GM19324 (cell line): ENCODE data around the gene PPFIA3.

Experiments
- ATAC-seq: cut with Tn5 transposase; IDR thresholded peaks from one replicate; pipeline ENCODE4 v1.9.1; 2021; ENCODE audit warnings: mild to moderate bottlenecking, moderate library complexity; ENCODE audit not compliant: unreplicated experiment, low FRiP score

The PPFIA3 gene

GRCh38 chr19:49101160-49101559 lies 18.2 kb upstream of the PPFIA3 start:
- ATAC-seq = no peak

DNA sequence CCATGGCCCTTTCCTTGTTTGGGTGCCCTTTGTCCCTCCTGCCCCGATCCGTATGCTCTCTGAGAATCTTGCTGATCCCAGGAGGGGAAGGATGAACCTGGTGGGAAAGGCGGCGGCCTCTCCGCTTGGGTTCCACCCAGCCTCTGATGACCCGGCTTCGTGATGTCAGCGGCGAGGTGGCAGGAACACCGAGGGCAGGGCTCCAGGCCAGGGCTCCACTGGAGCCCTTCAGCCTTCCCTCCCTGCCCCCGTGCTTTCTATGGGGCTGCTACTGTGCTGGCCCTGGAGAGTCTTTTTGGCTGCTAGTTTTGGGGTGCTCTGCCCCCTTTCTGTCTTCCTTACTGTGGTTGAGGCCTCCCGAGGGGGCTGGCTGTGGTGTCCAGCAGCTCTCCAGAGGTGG lies 17.0 kb upstream of the PPFIA3 start:
- ATAC-seq = no peak

DNA sequence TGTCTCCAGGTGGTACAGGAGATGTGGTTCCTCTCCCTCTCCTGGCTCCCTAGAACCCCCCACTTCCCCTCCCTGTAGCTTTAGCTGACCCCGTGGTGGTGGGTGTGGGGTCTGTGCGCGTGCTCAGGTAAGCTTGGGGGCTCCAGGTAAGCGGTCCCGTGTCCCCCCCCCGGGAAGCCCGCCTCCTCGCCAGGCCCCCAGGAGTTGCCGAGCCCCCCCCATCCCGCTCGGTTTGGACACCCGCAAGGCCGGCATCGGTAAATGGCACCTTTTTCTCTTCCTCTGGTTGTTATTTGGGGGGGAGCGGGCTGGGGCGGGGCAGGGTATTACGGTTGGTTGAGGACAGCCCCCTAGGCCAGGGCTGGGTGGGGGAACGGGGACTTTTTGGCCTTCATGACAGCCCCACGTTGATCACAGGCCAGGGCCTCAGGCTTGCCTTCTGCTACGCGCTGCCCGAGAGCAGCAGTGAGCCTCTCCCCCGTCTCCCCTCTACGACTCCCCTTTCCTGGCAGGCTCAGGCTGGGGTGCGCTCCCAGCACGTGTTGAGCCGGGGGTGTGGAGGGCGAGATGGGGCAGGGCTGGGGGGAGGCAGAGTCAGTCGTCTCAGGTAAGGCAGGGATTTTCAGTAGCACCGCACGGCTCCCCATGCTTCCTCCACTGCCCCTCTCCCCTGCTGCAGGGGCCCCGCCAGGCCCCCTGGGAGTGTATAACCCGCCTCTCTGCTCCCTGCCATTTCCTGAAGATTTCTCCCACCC lies 15.8 kb upstream of the PPFIA3 start:
- ATAC-seq = no peak

DNA sequence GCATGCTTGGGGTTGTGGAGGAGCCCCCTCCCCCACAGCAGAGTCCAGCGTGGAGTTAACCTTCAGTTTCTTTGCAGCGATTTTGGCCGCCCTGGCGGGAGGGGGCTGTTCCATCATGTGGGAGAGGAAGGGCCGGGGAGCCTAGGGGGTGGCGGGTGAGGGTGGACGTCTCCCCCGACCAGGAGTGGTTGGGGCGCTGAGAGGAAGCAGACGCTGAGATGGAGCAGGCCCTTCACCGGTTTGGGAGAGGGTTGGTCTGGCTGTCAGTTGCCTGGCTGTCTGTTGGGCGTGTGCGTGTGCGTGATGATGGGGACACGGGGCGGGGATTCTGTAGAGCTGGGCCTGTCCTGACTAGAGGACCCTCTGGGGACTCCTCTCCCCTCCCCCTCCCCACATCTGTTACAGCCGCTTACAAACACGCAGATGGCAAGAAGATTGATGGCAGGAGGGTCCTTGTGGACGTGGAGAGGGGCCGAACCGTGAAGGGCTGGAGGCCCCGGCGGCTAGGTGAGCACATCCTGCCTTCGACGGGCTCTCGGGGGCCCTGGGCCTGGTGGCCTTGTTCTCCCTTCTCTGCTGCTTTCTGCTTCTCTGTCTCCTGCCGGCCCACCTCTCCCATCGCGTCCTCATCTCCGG lies 15.0 kb upstream of the PPFIA3 start:
- no peak for ATAC-seq

DNA sequence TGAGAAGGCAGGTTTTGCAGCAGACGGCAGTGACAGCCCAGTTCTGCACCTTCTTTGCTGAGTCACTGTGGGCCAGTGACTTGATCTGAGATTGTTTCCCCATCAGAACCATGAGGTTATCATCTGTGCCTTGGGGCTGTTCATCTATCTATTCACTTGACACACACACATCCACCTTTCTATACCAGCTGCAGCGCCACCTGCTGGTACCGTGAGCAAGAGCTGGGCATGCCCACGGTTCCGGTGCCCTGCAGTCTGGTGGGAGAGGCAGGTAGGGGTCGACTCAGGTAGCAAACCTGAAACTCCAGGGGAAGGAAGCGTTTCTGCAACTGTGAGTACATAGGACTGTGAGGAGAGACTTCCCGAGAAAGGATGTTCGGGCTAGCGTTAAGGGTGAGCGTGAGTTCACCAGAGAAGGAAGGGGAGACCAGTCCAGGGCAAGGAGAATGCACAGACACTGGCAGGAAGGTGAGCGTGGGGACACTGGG lies 12.7 kb upstream of the PPFIA3 start:
- no peak for ATAC-seq

- ATAC-seq = no peak
Observed at GRCh38 chr19:49107625-49108459, 11.5 kb upstream of the PPFIA3 start.

DNA sequence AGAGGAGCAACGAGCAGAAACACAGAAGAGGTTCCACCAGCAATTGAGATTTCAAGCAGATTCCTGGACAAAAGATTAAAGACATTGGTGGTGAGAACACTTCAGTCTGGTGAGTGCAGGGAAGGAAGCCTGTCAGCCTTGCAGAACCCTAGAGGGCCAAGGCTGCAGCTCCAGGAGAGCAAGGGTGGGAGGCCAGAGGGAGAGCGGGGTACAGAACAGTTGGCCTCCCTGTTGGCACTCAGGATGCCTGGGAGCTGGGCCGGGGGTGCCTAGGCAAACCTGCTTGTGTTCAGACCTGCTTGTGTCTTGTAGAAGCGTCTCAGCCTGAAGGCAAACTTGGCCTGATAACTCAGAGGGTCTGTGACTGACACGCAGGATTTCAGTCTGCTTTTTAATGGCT lies 10.3 kb upstream of the PPFIA3 start:
- ATAC-seq = no peak

- no peak for ATAC-seq
Observed at GRCh38 chr19:49109569-49110233, 9.6 kb upstream of the PPFIA3 start.

DNA sequence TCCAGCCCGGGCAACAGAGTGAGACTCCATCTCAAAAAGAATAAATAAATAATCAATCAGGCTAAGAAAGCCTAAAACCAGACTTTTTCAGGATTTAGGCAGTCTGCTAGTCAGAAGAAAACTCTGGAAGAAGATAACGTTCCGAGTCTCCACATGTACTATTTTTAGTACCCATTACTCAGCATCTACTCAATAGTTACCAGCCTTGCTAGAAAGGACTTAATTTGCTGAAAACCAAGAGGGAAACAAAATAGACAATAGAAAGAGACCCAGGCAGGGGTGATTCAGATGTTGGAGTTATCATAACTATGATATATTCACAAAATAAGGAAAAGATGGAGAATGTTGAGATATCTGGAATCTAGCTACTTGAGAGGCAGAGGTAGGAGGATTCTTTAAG lies 8.8 kb upstream of the PPFIA3 start:
- ATAC-seq = no peak

GRCh38 chr19:49111218-49111998 lies 7.9 kb upstream of the PPFIA3 start:
- no peak for ATAC-seq

DNA sequence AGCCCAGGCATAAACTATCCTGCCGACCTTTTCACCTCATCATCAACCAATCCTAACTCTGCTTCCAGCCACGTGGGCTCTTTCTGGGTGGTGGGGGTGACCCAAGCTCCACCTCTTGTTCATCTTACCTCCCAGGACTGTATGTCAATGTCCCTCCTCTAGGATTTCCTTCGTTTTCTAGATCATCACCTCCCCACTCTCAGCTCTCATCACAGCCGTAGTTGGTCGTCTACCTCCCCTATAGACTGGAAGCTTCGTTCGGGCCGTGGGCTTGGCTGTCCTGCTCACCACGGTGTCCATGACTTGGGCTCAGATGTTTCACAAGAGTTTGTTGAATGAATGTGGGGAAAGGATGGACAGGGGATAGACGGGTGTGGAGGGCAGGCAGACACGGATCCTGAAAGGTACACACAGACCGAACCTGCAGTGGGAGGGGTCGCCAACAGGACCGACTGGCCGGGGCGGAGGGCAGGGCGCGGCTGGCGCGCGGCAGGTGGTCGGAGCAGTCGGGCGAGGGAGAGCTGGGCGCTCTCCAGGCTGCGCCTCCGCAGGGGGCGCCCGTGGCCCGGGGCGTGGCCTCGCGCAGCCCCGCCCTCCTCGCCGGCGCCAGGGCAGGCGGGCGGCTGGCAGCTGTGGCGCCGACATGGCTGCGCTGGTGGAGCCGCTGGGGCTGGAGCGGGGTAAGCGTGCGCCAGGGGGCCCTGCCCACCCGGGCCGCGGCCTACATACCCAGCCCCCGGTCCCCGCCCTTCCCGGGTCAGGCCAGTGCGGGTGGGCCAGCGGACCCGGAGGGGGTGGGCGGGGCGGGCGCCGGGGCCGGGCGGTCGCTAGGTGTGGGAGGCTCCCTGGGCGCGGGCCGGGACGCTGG lies 5.3 kb upstream of the PPFIA3 start, which contains the start of gene LIN7B:
LIN7B (plus strand) TSS at position 609 of the 868 bp plus-strand sequence; CDS start at position 644, 35 bp downstream.
- ATAC-seq = peak; percentile 34

GRCh38 chr19:49114630-49115363 lies 4.5 kb upstream of the PPFIA3 start:
- ATAC-seq = no peak

GRCh38 chr19:49116544-49116943 lies 2.8 kb upstream of the PPFIA3 start:
- ATAC-seq = no peak

- ATAC-seq = no peak
Observed at GRCh38 chr19:49117677-49118564, 1.4 kb upstream of the PPFIA3 start.

GRCh38 chr19:49118565-49119410 lies 556 bp upstream of the PPFIA3 start, which contains the start of gene C19orf73:
Gene C19orf73 (minus strand): TSS chr19:49119143. CDS start chr19:49119022, 121 bp downstream.
- peak; percentile 83 for ATAC-seq

DNA sequence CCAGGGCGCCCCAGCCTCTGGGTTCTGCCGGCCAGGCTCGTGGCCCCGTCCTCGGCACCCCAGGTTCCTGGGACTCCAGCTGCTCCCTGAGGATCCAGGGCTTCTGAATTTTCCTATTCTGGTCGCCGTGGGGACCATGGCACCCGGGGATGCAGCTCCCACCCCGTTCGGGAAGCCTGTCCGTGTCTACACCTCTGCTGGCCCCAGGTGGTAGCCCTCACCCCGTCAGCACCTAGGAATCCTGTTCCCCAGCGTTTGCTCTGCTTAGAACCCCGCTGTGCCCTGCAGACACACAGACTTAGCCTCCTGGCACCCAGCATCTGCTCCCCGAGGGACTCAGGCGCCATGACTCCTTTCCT lies 960 bp downstream of the PPFIA3 start:
- ATAC-seq = no peak
